ENCODE measurements around the gene OCA2. TPM values are rescaled to one million over a fixed set of nuclear protein-coding genes. Genes with fewer than 3 reads are reported as not detected.

OCA2 gene
- polyA plus RNA-seq, 1 donor from 2014 or later = 0.97 TPM

DNA sequence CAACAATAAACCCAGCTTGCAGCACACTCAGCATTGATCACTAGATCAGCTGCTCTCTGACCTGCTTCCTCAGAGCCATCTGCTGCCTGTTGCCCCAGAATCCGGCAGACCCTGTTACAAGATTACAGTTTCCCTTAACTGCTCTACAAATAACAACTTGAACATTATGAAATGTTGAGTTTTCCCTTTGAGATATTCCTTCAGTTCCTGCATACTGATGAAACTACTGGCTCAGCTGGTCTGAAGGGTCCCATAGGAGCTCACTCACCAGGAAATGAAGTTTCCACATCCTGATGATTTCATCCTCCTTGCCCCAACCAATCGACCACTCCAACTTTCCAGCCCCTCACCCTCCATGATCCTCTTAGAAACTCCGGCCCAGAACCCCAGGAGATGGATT is 281.9 kb downstream of the OCA2 start:
- Histone ChIP-seq H3K4me2 (ENCODE audit: low read length) (no peak overlapping the region), H3F3A (ENCODE audit: insufficient read depth, low read length, poor library complexity, severe bottlenecking) (no peaks in the 10 kb centered on the region), H3K36me3 (ENCODE audit: insufficient read depth, low read length) (no peaks in the 10 kb centered on the region)

DNA sequence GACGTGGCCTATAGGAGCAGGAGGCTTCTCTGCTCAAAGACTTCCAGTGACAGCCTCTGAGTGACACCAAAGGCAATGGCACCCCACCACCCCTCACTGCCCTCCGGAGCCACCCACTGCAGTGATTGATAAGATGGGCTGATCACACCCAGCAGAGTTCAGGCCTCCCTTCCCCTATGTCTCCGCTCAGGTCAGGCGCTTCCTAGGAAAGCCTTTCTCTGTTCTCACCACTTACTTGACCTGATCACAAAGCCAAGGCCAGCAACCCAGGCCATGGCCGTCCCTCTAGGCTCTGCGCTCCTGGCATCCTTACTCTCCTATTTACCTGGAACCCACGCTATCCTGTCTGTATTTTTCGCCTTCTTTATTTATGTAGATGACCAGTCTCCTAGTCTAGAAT is 282.3 kb downstream of the OCA2 start:
- Histone ChIP-seq H2AFZ (ENCODE audit: low read depth, low read length) (no peak overlapping the region), H3K79me2 (replicated peaks; ENCODE audit: insufficient read depth, low read length) (no peaks in the 10 kb centered on the region), H3K4me3 (ENCODE audit: low read length) (no peak overlapping the region), H3K4me2 (ENCODE audit: low read length) (no peak overlapping the region), H3K27me3 (ENCODE audit: insufficient read depth, low read depth, low read length) (no peaks in the 10 kb centered on the region), H3F3A (ENCODE audit: insufficient read depth, low read length, poor library complexity, severe bottlenecking) (no peaks in the 10 kb centered on the region), H3K9ac (ENCODE audit: low read length) (no peak overlapping the region), H3K27ac (ENCODE audit: low read length) (no peak overlapping the region), H3K36me3 (ENCODE audit: insufficient read depth, low read length) (no peaks in the 10 kb centered on the region), H4K20me1 (ENCODE audit: insufficient read depth) (no peaks in the 10 kb centered on the region), H3K9me3 (ENCODE audit: low read length) (no peaks in the 10 kb centered on the region), H3K9me2 (ENCODE audit: insufficient read depth, low read length) (no peaks in the 10 kb centered on the region)
- TF ChIP-seq, protein P1, sequence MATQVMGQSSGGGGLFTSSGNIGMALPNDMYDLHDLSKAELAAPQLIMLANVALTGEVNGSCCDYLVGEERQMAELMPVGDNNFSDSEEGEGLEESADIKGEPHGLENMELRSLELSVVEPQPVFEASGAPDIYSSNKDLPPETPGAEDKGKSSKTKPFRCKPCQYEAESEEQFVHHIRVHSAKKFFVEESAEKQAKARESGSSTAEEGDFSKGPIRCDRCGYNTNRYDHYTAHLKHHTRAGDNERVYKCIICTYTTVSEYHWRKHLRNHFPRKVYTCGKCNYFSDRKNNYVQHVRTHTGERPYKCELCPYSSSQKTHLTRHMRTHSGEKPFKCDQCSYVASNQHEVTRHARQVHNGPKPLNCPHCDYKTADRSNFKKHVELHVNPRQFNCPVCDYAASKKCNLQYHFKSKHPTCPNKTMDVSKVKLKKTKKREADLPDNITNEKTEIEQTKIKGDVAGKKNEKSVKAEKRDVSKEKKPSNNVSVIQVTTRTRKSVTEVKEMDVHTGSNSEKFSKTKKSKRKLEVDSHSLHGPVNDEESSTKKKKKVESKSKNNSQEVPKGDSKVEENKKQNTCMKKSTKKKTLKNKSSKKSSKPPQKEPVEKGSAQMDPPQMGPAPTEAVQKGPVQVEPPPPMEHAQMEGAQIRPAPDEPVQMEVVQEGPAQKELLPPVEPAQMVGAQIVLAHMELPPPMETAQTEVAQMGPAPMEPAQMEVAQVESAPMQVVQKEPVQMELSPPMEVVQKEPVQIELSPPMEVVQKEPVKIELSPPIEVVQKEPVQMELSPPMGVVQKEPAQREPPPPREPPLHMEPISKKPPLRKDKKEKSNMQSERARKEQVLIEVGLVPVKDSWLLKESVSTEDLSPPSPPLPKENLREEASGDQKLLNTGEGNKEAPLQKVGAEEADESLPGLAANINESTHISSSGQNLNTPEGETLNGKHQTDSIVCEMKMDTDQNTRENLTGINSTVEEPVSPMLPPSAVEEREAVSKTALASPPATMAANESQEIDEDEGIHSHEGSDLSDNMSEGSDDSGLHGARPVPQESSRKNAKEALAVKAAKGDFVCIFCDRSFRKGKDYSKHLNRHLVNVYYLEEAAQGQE (IDR thresholded peaks at IDR 0.05; ENCODE audit: borderline replicate concordance) = no peak
- TF ChIP-seq, protein P2, sequence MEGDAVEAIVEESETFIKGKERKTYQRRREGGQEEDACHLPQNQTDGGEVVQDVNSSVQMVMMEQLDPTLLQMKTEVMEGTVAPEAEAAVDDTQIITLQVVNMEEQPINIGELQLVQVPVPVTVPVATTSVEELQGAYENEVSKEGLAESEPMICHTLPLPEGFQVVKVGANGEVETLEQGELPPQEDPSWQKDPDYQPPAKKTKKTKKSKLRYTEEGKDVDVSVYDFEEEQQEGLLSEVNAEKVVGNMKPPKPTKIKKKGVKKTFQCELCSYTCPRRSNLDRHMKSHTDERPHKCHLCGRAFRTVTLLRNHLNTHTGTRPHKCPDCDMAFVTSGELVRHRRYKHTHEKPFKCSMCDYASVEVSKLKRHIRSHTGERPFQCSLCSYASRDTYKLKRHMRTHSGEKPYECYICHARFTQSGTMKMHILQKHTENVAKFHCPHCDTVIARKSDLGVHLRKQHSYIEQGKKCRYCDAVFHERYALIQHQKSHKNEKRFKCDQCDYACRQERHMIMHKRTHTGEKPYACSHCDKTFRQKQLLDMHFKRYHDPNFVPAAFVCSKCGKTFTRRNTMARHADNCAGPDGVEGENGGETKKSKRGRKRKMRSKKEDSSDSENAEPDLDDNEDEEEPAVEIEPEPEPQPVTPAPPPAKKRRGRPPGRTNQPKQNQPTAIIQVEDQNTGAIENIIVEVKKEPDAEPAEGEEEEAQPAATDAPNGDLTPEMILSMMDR (IDR thresholded peaks at IDR 0.05; ENCODE audit: poor library complexity, severe bottlenecking) = no peak
- TF ChIP-seq EZH2 (IDR thresholded peaks at IDR 0.05; ENCODE audit: borderline replicate concordance, insufficient read depth, low read length, poor library complexity, severe bottlenecking) (no peak), MXI1 (conservative IDR thresholded peaks at IDR 0.05; ENCODE audit: poor library complexity, severe bottlenecking) (no peak), SMC3 (conservative IDR thresholded peaks at IDR 0.05; ENCODE audit: poor library complexity) (no peak), RAD21 (conservative IDR thresholded peaks at IDR 0.05) (no peak), EP300 (conservative IDR thresholded peaks at IDR 0.05; ENCODE audit: poor library complexity, severe bottlenecking) (no peak), TAF1 (IDR thresholded peaks at IDR 0.05; ENCODE audit: low read depth) (no peak)

More for the DNA sequence above, 281.9 kb downstream of the OCA2 start:
- no peaks in the 10 kb centered on the region for H3K9me2 ChIP-seq (ENCODE audit: insufficient read depth, low read length)
- TF ChIP-seq MXI1 (conservative IDR thresholded peaks at IDR 0.05; ENCODE audit: poor library complexity, severe bottlenecking) (no peak), EZH2 (IDR thresholded peaks at IDR 0.05; ENCODE audit: borderline replicate concordance, insufficient read depth, low read length, poor library complexity, severe bottlenecking) (no peak), RAD21 (conservative IDR thresholded peaks at IDR 0.05) (no peak)
- TF ChIP-seq, protein P2 (IDR thresholded peaks at IDR 0.05; ENCODE audit: poor library complexity, severe bottlenecking) = no peak
- TF ChIP-seq, protein P1 (IDR thresholded peaks at IDR 0.05; ENCODE audit: borderline replicate concordance) = no peak
- H3K9ac ChIP-seq (ENCODE audit: low read length) = no peak overlapping the region
- H3K79me2 ChIP-seq (replicated peaks; ENCODE audit: insufficient read depth, low read length) = no peaks in the 10 kb centered on the region
- H3K4me3 ChIP-seq (ENCODE audit: low read length) = no peak overlapping the region
- no peaks in the 10 kb centered on the region for H3K27me3 ChIP-seq (ENCODE audit: insufficient read depth, low read depth, low read length)
- no peaks in the 10 kb centered on the region for H3K9me3 ChIP-seq (ENCODE audit: low read length)
- no peaks in the 10 kb centered on the region for H4K20me1 ChIP-seq (ENCODE audit: insufficient read depth)
- H2AFZ ChIP-seq (ENCODE audit: low read depth, low read length) = no peak overlapping the region
- H3K27ac ChIP-seq (ENCODE audit: low read length) = no peak overlapping the region

All from neural cell (in vitro differentiated cells).